GM12873 (cell line): ENCODE results near the gene TSPAN5.

Source experiments
- TF ChIP-seq, protein P1 (sequence below): IDR thresholded peaks from 2 replicates; pipeline ENCODE4 v1.5.1; 2012; ENCODE audit warnings: low read depth, mild to moderate bottlenecking, moderate library complexity, low read length, control low read depth; ENCODE audit not compliant: insufficient read depth; ENCODE audit errors: missing control alignments

The TSPAN5 gene

DNA sequence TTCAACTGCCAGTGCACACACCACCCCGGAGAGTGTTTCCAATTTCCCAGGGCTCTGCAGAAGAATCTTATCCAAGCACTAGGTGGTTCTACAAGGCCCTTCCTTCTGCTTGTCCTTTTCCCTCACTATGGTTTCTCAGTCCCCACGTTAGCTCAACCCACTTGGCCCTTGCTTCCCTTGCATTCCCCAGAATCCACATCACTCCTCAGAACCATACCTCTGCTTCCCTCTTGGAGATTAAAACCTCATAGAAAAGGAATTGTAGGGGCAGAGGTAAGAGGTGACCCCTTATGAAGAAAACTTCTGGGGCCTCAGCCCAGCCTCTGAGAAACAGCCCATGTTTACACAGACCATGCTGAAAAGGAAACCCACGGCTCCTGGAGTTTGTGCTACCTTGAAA, 42.4 kb downstream of the TSPAN5 start:
- TF ChIP-seq, protein P1, sequence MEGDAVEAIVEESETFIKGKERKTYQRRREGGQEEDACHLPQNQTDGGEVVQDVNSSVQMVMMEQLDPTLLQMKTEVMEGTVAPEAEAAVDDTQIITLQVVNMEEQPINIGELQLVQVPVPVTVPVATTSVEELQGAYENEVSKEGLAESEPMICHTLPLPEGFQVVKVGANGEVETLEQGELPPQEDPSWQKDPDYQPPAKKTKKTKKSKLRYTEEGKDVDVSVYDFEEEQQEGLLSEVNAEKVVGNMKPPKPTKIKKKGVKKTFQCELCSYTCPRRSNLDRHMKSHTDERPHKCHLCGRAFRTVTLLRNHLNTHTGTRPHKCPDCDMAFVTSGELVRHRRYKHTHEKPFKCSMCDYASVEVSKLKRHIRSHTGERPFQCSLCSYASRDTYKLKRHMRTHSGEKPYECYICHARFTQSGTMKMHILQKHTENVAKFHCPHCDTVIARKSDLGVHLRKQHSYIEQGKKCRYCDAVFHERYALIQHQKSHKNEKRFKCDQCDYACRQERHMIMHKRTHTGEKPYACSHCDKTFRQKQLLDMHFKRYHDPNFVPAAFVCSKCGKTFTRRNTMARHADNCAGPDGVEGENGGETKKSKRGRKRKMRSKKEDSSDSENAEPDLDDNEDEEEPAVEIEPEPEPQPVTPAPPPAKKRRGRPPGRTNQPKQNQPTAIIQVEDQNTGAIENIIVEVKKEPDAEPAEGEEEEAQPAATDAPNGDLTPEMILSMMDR, result no peak

DNA sequence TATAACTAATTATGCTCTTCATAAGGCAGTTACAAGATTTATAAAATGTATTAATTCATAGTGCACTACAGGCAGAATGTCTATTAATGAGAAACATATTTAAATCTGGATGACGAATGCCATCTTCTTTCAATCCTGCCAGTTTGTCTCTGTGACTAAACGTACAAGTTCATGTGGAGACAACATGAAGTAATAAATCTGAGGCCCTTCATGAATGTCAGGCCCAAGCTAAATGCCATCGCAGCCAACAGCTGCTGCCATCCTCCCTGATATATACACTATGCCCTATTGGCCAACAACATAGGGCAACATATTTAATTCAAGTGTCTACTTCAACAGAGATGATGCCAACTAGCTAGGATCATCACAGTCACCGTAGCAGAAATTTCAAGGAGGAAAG, 43.7 kb downstream of the TSPAN5 start:
- TF ChIP-seq, protein P1, result no peak

DNA sequence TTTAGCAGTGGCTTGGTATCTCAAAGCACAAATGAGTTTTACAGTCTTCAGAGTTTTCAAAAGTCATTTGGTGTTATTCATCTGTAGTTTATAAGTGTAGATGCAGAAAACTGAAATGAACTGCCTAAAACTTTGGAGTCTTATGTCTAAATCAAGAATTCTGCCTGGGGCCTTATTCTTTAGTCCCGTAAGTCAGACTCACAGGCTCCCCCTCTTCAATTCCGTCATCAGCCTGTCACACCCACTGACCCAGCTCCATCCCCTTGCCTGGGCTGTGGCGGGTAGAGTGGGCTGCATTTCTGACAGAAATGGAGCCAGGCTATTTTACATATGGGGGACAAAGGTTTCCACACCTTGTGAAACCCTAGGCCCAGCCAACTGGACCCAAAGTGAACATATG, 44.3 kb downstream of the TSPAN5 start:
- TF ChIP-seq, protein P1, result no peak

DNA sequence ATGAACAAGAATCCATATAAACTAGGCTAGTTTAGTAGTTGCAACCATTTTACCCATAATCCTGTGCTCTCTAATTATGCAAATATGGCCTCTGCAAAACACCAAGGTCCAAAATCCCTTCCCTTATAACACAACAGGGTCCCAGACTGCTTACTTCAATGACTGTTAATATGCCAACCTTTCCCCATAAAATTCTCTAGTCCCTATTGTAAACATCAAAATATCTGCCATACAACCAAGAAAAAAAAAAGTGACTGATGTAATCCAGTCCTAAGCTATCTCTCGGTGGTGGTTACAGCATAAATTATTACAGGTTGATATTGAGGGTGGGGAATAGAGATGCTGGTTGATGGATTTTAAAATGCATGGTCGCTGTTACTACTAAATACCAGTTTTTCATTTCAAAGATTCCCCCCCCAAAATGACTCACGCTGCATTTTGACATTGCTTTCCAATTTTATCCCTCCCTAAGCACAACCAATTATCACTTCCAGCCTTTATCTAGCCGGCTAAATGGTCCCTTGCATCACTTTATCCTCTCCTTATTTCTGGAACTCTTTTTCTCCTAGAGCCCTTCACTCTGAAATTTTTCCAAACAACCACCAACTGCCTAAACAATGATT, 44.8 kb downstream of the TSPAN5 start:
- TF ChIP-seq, protein P1, result no peak

DNA sequence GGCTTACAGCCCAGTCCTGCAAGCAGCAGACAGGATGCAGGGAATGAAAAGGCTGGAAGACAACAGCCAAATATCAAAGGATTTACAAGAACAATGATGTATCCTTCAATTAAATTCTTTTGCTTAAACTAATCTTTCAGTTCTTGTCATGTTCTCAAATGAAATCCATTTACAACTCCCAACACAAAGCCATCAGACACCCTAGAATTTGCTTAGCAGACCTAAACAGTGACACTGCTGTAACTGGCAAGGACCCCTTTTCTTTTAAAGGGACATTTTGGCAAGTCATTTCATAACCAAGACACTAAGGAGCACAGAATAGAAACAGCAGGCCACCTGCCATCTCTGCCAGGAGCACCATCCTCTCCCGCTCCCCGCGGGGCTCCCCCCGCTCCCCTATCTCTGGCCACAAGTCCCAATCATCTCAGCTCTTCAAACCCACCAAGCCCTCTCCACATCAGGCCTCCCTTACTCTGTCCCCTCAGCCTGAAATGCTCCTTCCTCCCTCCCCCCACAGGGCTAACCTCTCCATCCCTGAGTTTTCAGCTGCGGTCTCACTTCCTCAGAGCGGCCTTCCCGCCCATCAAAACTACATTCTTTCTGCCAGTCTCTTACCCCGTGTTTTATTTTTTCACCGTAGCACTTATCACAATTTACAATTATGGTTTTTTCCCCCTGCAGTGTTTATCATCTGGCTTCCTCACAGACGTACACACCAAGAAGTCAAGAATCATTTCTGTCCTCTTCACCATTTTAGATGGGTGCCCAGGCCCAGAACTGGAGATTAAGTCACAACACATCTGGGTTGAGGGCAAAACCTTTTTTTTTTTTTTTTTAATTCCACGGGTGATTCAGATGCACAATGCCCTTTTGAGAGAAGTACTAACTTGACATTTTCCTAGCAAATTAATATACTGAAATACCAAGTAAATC, 45.8 kb downstream of the TSPAN5 start:
- TF ChIP-seq, protein P1, result no peak

DNA sequence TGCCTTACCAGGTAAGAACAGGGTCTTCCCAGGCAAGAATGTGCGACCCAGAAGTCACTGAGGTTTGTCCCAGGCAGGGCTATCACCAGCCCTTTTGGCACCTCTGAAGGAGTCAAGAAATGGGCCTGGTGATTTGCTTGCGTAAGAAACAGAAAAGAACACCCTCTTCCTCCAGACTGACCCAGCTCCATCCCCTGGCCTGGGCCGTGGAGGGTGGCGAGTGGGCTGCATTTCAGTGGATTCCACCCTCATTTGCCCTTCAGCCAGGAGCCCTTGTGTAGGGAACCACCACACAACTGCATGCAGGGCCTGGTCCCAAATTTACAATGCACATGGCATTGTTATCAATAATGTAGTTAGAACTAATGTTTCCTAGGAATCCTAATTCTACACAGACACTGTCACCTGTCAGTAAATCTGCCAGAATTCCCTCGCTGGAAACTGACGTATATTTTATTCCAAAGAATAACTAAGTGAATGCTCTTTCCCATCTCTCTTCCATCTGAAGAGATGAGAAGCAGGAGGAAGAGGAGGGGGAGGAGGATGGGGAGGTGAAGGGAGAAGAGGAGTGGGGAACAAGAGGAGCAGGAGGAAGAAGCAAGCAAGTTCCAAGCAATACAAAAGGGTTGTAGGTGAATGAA, 46.6 kb downstream of the TSPAN5 start:
- TF ChIP-seq, protein P1, result no peak

DNA sequence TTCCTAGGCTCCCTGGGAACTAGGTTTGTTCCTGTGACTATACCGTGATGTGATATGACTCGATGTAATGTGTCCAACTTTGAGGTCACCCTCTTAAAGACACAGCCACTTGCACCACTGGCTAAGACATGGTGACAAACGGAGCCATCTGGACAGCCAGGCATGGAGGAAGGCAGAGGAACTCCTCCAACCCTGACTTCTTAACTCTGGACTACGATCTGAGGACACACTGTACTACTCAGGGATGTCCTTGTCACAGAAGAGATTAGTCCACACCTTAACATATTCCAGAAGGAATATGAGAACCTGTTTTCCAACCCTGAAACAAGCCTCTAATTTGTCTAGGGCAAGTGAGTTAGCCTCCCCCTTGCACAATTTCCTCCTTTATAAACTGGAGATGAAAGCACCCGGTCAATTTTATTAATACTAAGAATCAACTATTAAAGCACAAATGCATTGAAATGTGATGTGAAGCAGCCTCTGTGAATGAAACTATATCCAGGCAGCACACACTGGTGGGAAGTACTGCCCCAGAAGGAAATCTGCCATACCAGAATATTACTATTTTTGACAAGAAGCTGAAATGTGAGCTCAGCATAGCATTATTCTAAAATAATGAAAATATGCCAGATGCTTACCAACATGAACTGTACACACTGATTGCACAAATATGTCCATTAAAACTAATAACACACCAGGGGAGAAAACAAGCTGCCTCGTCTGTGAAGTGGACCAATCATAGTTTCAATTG, 47.3 kb downstream of the TSPAN5 start:
- TF ChIP-seq, protein P1, result no peak
